Endodermal cell (in vitro differentiated cells): ENCODE data around the gene MIF4GD. TPM values are rescaled to one million over a fixed set of nuclear protein-coding genes. Genes with fewer than 3 reads are reported as not detected.

Source experiments
- DNase-seq: peaks from one replicate; pipeline ENCODE4 v3.0.0-alpha.2; 2017
- H3K27ac ChIP-seq: 2 replicates; pipeline ENCODE4 v1.5.1; 2013; ENCODE audit warnings: mild to moderate bottlenecking, low read depth, low read length, moderate library complexity
- H3K27me3 ChIP-seq: 2 replicates; pipeline ENCODE4 v1.6.1; 2013; ENCODE audit warnings: mild to moderate bottlenecking, low read length, moderate library complexity; ENCODE audit not compliant: insufficient read depth, control insufficient read depth, poor library complexity, severe bottlenecking
- H3K36me3 ChIP-seq: 2 replicates; pipeline ENCODE4 v1.7.0; 2013; ENCODE audit warnings: mild to moderate bottlenecking, low read length, moderate library complexity; ENCODE audit not compliant: control insufficient read depth, insufficient read depth
- H3K4me1 ChIP-seq: one replicate; pipeline ENCODE4 v1.7.0; 2013; ENCODE audit warnings: low read length; ENCODE audit not compliant: control insufficient read depth, insufficient read depth
- H3K4me3 ChIP-seq: 2 replicates; pipeline ENCODE4 v1.5.1; 2013; ENCODE audit warnings: mild to moderate bottlenecking, low read length, moderate library complexity
- H3K9ac ChIP-seq: 2 replicates; pipeline ENCODE4 v1.6.1; 2013; ENCODE audit warnings: mild to moderate bottlenecking, low read length, moderate library complexity; ENCODE audit not compliant: poor library complexity, severe bottlenecking; ENCODE audit errors: extremely low read depth
- H3K9me3 ChIP-seq: 2 replicates; pipeline ENCODE4 v1.6.1; 2013; ENCODE audit warnings: mild to moderate bottlenecking, low read length, moderate library complexity; ENCODE audit not compliant: control insufficient read depth
- H3K27ac Mint-ChIP-seq: 2 replicates; pipeline ENCODE4 v1.8.0; 2020; ENCODE audit warnings: mixed read lengths
- H3K27me3 Mint-ChIP-seq: 2 replicates; pipeline ENCODE4 v1.8.0; 2021; ENCODE audit warnings: mild to moderate bottlenecking, mixed read lengths; ENCODE audit not compliant: insufficient read depth
- H3K36me3 Mint-ChIP-seq: 2 replicates; pipeline ENCODE4 v1.8.0; 2020; ENCODE audit warnings: low read depth, mixed read lengths
- H3K4me1 Mint-ChIP-seq: 2 replicates; pipeline ENCODE4 v1.8.0; 2020; ENCODE audit warnings: mixed read lengths
- H3K4me3 Mint-ChIP-seq: 2 replicates; pipeline ENCODE4 v1.8.0; 2020; ENCODE audit warnings: mild to moderate bottlenecking, moderate library complexity, mixed read lengths
- H3K9me3 Mint-ChIP-seq: 2 replicates; pipeline ENCODE4 v1.8.0; 2020; ENCODE audit warnings: mild to moderate bottlenecking, mixed read lengths
- WGBS, 2 experiments: methylation state at CpG; one replicate each; pipeline versions ENCODE4 v1.1.5 to v1.1.7; 2013; ENCODE audit warnings: missing lambda C conversion rate in 2 of 2, mixed read lengths in 1 of 2; ENCODE audit not compliant: insufficient coverage in 1 of 2, insufficient read length in 1 of 2; 5-methylcytosine and 5-hydroxymethylcytosine counted together
- long read RNA-seq, 4 experiments: library from polyadenylated mRNA in 2 of 4; library from RNA in 1 of 4; library from capped mRNA in 1 of 4; stranded (forward) in 3 of 4; unstranded in 1 of 4; transcript quantifications; one replicate each; pipeline ENCODE4 v2.0.0, GENCODE V29; 2020 to 2021; ENCODE audit warnings: inconsistent platforms in 1 of 4
- polyA plus RNA-seq, 2 experiments: library from polyadenylated mRNA; stranded (reverse); fragments of 50-300 nt; gene quantifications; one replicate each; pipeline ENCODE4 v1.2.3, GENCODE V29; 2013
- total RNA-seq, 2 donors: library from RNA; stranded (reverse); fragmentation: NEBNext Ultra II Directional in 1 of 2; extraction: Animal tissue kit (Norgen Biotek cat#: 25700) in 1 of 2; gene quantifications; 2 replicates in 1 of 2; 3 replicates in 1 of 2; pipeline ENCODE4 v1.2.1, GENCODE V29; 2021
- TF ChIP-seq, protein P1 (sequence below): fragments of 200-600 bp; sonication (generic); conservative IDR thresholded peaks from 2 replicates; pipeline ENCODE4 v1.5.0; 2021; ENCODE audit warnings: antibody characterized with exemption, mild to moderate bottlenecking

The MIF4GD gene, protein sequence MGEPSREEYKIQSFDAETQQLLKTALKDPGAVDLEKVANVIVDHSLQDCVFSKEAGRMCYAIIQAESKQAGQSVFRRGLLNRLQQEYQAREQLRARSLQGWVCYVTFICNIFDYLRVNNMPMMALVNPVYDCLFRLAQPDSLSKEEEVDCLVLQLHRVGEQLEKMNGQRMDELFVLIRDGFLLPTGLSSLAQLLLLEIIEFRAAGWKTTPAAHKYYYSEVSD
- total RNA-seq = 10 to 100 TPM; 17.9 to 28.6 TPM
- polyA plus RNA-seq (2013, experiment 1 of 2) = 22.2 TPM
- polyA plus RNA-seq (2013, experiment 2 of 2) = 20.2 TPM
- long read RNA-seq, experiment 1, transcript MIF4GD-202 (6 exons, 1,306 nt) = major isoform, 6 of 19 reads
- long read RNA-seq, experiment 1, partial matches to known transcripts = 4 of 19 reads
- long read RNA-seq, experiment 1, other reads (novel, unspliced or antisense) = 3 of 19 reads
- long read RNA-seq, experiment 2, transcript MIF4GD-214 (5 exons, 1,230 nt) = minor isoform, 6 of 54 reads
- long read RNA-seq, experiment 2, transcript MIF4GD-202 (6 exons, 1,306 nt) = major isoform, 22 of 54 reads
- long read RNA-seq, experiment 2, partial matches to known transcripts = 6 of 54 reads
- long read RNA-seq, experiment 2, other reads (novel, unspliced or antisense) = 4 of 54 reads
- long read RNA-seq, experiment 3, transcript MIF4GD-202 (6 exons, 1,306 nt) = major isoform, 29 of 43 reads
- long read RNA-seq, experiment 3, partial matches to known transcripts = 1 of 43 reads
- long read RNA-seq, experiment 3, other reads (novel, unspliced or antisense) = 3 of 43 reads
- long read RNA-seq, experiment 4, transcript MIF4GD-202 (6 exons, 1,306 nt) = major isoform, 37 of 74 reads
- long read RNA-seq, experiment 4, transcript MIF4GD-208 (7 exons, 1,419 nt) = minor isoform, 18 of 74 reads
- long read RNA-seq, experiment 4, transcript MIF4GD-211 (5 exons, 952 nt) = minor isoform, 7 of 74 reads
- long read RNA-seq, experiment 4, partial matches to known transcripts = 3 of 74 reads
- long read RNA-seq, experiment 4, other reads (novel, unspliced or antisense) = 4 of 74 reads

DNA sequence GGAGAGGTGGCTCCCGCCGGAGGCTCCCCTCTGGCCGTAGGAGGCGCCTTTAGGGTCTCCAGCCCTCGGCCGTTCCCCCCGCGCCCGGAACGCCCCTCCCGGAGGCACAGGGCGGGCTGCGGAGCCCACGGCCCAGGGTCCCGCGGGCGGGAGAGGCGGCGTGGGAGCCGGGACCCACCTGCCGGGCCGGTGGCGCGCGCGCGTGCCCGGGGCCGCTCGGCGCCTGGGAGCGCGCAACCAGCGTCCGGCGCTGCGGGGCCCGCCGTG is at the start of gene MIF4GD:
TSS of gene MIF4GD (minus strand) at position 266 of the 267 bp plus-strand sequence. CDS start 1,036 bp downstream, outside the sequence.
- no peaks in the 10 kb centered on the region for H3K27me3 ChIP-seq
- Mint-ChIP-seq H3K4me3 (peak within 1 kb of the TSS; percentile 71), H3K27ac (peak within 1 kb of the TSS; percentile 84), H3K27me3 (no peaks in the 10 kb centered on the region), H3K9me3 (no peaks in the 10 kb centered on the region), H3K36me3 (peaks cover 11% of the 10 kb centered on the region), H3K4me1 (peaks cover 10% of the 10 kb centered on the region)
- DNase-seq = no peak
- H3K9ac ChIP-seq = peak within 1 kb of the TSS; percentile 66
- H3K27ac ChIP-seq = peak within 1 kb of the TSS; percentile 8
- TF ChIP-seq, protein P1, sequence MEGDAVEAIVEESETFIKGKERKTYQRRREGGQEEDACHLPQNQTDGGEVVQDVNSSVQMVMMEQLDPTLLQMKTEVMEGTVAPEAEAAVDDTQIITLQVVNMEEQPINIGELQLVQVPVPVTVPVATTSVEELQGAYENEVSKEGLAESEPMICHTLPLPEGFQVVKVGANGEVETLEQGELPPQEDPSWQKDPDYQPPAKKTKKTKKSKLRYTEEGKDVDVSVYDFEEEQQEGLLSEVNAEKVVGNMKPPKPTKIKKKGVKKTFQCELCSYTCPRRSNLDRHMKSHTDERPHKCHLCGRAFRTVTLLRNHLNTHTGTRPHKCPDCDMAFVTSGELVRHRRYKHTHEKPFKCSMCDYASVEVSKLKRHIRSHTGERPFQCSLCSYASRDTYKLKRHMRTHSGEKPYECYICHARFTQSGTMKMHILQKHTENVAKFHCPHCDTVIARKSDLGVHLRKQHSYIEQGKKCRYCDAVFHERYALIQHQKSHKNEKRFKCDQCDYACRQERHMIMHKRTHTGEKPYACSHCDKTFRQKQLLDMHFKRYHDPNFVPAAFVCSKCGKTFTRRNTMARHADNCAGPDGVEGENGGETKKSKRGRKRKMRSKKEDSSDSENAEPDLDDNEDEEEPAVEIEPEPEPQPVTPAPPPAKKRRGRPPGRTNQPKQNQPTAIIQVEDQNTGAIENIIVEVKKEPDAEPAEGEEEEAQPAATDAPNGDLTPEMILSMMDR = no peak
- 0% methylated on average over 39 of the region's 39 CpGs; no CpG with 5 or more reads in 1 of the 2 experiments for WGBS, 2 experiments
- H3K36me3 ChIP-seq = peaks cover 11% of the 10 kb centered on the region
- peak within 1 kb of the TSS; percentile 87 for H3K4me3 ChIP-seq
- peaks cover 9% of the 10 kb centered on the region for H3K4me1 ChIP-seq
- no peaks in the 10 kb centered on the region for H3K9me3 ChIP-seq

DNA sequence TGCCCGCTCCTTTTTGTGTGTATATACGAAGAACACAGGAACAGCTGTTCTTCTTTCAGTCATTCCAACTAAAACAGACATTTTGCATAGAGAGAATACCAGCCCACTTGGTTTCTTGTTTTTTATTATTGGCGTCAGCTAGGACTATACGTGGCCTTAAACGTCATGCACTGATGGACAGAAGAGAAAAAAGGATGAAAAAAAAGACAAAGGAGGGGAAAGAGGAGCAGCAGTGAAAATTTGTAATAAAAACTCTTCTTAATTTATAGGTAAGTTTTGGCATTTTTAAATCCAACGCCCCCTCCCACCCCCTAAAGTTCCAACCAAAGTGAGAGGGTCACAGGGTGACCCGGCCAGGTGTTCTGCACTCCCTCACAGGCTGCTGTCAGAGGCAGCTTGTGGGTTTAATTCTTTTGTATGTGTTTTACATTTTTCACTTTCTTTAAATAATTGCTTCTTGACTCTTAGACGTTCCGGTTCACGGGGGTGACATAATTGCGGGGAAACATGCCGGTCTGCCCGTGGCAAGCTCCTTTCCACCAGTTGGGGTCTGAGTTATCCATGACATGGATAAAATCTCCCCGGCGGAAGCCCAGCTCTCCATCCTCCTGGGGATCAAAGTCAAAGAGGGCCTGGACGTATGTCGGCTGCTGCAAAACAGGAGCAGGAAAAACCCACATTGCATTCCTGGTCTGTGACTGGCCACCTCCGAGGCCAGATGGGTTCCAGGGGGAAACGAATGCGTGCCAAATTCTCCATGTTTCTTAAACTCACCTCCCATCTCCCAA is 49.1 kb upstream of the MIF4GD start:
- peaks cover 53% of the 10 kb centered on the region for H3K36me3 Mint-ChIP-seq
- no peaks in the 10 kb centered on the region for H3K9me3 Mint-ChIP-seq
- Histone ChIP-seq H3K4me3 (no peak overlapping the region), H3K9me3 (no peaks in the 10 kb centered on the region), H3K27me3 (no peaks in the 10 kb centered on the region), H3K9ac (no peak overlapping the region), H3K36me3 (peaks cover 59% of the 10 kb centered on the region), H3K27ac (no peak overlapping the region), H3K4me1 (no peaks in the 10 kb centered on the region)
- H3K4me3 Mint-ChIP-seq = no peak overlapping the region
- no peaks in the 10 kb centered on the region for H3K27me3 Mint-ChIP-seq
- 94 to 96% methylated on average over 15 to 20 of the region's 20 CpGs for whole genome bisulfite sequencing, 2 experiments
- no peak overlapping the region for H3K27ac Mint-ChIP-seq
- TF ChIP-seq, protein P1 = no peak
- H3K4me1 Mint-ChIP-seq = peaks cover 12% of the 10 kb centered on the region
- DNase-seq = no peak
